A204.1 (cell line): ENCODE data around the gene EPHB2.

Experiments used
- FAIRE-seq: peaks from 2 replicates; lab custom pipeline; 2012; peaks lifted over from hg19 to GRCh38; lab: Jason Lieb, UNC

Gene EPHB2

DNA sequence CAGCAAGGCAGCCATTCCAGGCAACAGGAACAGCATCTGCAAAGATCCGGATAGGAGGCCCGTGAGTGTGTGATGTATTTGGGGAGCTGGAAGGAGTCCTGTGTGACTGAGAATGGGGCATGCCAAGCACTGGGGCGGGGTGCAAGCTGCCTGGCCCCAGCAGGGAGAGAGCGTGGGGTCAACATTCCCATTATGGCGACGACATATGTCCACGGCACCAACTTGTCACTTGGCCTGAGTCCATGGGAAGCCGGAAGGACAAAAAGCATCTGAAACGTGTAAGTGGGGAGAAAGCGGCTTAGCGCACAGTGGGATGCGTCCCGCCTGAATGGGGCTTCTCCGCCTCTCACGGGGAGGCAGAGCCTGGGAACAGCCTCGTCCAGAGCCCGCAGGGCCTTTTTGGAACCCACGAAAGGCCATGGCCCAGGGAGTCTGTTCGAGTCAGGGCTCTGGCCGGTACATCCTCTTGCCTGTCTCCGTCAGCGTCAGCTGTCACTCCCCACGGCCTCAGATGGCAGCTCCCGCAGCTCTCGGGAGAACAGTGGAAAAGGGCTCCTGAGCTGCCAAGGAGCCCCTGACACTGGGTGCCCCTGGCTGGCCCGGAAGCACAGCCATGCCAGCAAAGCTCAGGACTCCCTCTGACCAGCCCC is 12.4 kb downstream of the EPHB2 start:
- FAIRE-seq: no peak

DNA sequence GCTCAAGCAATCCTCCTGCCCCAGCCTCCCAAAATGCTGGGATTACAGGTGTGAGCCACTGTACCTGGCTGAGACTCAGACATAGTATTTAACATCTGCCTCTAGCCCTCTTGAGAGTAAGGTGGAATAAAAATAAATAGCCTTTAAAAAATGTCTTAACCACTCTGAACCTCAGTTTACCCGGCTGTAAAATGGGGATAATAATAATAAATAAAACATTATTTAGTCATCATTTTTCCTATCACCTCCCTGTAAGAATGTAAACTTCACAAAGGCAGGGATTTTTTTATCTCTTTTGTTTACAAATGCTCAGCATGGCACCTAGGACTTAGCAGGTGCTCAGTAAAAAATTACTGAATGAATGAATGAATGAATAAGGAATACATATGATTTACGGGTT is 17.2 kb downstream of the EPHB2 start:
- FAIRE-seq: no peak

DNA sequence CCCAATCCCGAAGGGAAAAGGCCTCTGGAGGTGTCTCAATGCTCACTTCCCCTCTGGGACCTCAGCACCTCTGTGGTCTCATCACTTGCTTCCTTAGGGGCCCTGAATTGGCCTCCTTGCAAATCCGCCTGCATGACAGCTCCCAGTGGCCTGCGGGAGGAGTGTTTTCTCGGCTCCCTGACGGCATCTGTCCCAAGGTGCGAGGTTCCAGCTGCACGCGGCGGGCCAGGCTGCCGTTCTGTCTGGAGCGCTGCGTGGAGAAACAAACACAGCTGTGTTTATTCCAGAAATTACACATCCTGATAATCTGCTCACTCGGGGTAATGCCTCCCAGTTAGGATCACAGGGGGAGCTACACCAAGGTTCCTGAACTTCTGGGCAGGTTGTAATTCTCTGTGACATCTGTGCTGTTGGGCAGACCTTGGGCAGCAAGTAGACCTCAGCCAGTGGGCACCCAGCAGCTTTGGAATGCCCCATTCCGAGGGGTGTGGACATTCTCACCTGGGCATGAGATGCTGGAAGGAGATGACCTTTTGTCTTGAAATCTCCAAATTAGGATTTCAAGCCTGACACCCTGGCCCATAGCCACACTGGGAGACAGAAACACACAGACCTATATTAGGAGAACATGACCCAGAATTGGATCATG is 18.2 kb downstream of the EPHB2 start:
- FAIRE-seq: no peak

DNA sequence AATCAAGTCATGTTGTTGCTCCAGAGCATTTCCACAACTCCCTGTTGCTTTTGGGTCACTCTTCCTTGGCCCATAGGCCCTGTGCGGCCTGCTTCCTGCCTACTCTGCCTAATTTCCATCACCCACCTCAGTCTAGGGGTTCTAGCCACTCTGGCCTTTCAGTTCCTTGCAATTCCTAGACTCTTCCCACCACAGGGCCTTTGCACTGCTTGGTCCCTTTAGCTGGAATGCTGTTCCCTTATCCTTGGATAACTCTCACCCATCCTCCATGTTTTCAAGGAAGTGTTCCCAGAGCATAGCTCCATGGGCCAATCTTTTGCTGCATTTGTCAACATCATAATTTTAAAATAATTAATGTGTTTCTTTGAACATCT is 18.7 kb downstream of the EPHB2 start:
- no peak for FAIRE-seq

DNA sequence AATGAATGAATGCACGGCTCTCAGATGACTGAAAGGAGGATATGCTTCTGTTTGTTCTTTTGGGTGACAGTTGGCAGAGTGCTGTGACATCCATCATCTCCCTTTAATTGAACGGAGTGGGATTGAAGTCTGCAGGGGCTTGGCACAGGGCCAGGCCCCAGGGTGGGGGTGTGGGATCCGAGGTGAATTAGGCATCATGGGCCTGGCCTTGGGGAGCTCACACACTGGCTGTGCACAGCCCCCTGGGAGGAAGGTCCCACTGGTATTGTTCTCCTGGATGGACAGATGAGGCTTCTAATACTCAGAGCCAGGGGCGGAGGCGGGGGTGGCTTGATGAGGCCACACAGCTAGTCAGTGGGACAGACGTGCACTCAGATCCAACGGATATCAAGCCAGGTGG is 19.3 kb downstream of the EPHB2 start:
- no peak for FAIRE-seq

DNA sequence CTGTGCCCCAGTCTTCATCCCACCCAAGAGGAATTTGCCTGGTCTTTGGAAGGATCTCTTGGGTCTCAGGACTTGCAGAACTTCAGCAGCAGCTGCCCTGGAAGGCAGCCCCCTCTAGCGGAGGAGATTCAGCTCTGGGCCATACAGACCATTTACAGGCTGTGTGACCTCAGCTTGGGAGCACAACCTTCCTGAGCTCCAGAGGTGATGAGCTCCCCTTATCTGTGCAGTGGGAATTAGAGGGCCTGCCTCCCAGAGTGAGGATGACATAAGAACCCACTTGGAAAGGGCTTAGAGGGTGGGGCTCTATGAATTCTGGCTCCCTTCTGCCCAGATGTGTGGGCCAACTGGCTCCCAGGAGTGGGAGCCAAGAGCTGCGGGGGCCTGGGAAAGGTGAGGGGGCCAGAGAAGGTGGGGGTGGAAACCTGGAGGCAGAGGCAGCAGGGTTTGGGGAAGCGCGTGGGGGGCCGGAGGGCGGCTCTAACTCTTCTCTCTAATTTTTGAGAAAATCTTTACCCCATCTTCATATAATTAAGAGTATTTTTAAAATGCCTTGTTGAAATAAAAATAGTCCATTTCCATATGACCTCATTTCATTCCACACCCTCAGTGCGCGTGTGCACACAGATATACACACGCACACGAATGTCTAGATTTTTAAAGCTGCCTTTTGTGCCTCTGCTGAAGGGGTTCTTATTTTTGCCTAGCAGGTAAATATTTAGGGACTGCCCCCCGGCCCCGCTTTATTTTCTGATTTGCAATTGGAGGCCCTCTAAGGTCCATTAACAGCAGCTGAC is 21.5 kb downstream of the EPHB2 start:
- FAIRE-seq: no peak

DNA sequence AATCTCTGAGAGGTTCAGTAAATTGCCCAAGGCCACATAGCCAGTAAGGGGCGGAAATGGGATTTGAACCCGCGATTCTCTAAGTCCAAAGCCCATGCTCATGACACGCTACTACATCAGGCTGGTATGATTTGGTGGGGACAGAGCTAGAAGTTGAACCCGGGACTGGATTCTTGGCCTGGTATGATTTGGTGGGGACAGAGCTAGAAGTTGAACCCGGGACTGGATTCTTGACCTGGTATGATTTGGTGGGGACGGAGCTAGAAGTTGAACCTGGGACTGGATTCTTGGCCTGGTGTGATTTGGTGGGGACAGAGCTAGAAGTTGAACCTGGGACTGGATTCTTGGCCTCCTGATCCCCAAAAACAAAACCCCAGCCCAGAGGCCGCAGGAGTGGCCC is 23.0 kb downstream of the EPHB2 start:
- no peak for FAIRE-seq

DNA sequence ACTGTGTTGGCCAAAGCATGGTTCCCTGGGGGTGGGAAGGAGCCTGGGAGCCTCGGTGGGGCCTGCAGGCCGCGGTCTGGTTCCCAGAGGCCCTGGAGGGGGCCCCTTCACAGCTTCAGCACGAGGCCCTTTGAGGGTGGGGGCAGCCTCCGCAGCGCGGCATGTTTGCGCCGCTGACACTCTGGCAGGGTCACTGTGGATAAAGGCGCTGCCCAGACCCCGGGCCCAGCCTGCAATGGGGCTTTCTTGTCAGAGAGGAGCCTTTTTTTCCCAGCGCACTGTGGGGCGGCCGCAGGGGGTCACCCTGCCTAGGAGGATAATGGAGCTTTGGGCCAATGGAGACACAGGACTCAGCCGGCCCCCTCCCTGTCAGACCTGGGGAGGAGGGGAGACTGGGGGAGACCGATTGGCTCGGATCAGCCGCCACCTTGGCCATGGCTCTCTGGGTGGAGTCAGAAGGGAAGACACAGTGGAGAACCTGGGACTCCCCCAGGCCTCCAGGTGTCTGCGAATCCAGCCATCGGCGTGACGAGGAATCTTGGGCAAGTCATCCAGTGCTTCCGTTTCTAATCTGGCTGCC is 26.0 kb downstream of the EPHB2 start:
- FAIRE-seq: no peak

DNA sequence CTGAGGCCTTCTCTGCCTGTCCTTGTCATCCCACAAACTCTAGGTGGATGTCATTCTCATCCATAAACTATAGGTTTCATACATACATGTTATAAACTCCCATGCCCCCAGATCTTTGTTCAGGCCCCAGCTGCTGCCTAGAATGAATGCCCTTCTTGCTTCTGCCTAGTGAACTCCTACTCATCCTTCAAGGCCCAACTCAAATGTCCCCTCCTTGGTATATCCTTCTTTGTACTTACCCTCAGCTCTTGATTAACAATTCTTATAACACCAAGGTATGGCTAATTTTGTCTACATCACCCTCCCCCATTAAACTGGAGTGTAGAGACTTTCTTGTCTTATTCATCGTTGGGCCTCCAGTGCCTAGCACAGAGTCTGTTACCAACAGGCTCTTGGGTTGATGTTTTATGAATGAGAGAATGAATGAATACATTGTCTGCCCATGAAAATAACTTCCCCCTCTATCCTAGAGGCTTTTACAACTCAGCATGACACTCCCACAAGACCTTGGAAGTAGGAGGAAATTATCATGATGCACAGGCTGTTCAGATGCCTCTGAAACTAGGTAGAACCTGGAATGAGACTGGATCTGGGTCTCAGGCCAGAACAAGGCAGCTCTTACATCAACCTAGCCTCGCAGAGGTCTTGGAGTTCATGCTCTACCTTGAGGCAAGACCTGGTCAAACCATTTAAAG is 26.9 kb downstream of the EPHB2 start:
- no peak for FAIRE-seq

DNA sequence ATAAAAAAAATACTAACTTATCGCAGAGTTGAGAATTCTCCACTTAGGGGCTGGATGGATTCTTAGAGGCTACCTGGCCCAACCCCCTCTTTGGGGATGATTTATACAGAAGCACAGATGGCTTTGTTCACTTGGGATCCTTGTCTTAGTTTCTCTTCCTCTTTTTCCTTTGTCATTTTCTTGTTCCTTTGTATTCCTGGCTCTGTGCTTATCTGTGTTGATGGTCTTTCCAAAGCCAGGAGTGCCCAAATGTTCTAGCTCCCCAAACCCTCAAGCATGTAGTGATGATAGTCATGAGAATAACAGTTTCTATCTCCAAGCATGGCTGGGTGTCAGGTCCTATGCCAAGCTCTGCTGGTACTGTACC is 27.4 kb downstream of the EPHB2 start:
- no peak for FAIRE-seq

DNA sequence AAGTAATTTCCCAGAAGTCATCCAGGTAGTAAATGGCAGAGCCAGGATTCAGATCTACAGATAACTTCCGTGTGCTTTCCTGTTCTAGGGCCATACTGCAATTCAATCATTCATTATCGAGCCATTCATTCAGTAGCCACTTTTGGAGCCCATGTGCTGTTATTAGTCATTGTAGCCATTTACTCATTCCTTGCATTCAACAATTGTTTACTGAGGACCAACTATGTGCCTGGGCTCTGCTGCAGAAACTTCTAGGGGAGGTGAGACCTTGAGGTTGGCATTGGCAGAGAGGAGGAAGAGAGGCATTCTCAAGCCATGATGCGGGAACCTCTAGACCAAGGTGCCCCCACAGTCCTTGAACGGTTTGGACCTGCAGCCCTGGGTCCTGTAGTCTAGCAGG is 27.9 kb downstream of the EPHB2 start:
- no peak for FAIRE-seq

DNA sequence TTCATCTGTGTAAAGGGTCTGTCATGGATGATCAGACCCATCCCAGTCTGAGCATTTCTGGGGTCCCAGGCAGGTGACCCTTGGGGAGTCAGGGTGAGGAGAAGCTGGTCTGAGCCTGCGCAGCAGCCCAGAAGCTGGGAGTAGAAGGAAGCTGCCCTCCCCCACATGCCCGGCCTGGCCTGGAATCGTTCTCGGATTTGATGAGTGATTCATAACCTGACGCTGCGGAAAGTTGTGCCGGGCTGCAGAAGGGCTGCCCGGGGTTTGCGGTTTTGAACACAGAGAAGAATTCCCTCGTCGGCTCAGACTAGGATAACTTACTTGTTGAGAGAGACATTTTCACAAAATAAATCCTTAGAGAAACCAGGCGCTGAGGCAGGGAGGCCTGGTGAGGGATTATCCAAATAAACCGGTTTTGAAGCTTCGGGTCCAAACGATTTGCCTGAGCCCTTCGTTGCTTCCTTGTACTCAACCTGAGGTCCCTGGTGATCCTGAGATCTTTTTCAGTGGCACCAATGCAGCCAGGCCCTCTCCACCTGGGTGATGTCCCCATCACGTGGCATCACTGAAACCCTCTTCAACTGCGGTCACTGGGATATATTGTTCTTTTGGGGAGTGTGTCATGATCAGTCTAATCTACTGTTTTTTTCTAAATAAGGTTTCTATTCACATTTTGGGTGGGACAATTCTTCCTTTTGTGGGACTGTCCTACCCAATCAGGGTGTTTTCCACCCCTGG is 29.2 kb downstream of the EPHB2 start:
- FAIRE-seq: no peak

DNA sequence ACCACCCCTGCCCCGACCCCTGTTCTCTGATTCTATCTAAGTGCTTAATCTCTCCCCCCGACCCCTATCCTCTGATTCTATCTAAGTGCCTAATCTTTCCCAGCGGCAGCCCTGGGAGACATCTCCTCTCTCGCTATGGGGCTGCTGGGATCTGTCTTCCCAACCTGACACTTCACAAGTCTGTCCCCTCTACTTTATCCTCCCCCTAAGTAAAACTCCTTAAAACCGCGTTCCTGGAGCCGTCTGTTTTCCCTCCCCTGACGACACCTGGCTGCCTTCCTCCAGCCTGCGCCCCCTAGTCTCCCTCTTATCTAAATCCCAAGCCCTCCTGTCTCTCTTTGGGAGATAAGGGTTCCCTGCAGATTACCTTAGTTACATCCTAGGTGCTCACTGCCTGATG is 30.5 kb downstream of the EPHB2 start:
- FAIRE-seq: no peak

DNA sequence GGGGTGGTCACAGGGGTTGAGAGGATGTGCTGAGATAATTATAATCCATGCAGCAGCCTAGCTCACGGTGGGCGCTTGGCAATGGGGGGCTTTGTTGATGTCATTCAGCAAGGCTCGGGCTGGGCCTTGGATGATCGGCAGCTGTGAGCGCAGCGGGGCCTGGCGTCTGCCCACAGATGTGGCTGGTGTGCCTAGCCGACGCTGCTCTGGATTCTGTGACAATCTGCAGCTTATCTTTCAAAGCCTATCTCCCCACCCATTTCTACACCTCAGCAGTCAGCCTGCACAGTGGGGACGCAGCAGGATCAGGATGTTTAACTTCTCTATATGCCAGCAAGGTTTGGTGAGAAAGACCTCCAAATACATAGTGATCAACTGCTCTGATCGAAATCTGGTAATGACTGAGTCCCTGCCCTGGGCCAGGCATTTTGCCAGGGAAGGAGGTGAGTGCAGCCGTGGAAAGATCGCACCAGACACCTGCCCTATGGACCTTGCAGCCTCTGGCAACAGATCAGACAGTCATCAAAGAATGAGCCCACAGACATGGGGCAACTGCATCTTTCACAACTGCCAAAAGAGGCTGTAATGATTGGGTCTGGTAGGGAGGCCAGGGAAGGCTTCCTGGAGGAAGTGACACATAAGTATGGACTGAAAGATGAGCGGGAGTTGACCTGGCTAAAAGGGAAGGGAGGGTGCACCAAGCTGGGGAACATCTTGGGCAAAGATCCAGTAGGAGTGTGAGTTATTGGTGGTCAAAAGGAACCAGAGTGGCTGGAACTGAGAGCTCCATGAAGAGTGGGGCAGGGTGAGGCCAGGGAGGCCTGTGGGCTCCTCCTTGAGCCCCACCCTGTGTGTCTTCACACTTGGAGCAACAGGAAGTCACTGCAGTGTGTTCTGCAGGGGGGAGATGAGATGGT is 35.3 kb downstream of the EPHB2 start:
- FAIRE-seq: no peak

DNA sequence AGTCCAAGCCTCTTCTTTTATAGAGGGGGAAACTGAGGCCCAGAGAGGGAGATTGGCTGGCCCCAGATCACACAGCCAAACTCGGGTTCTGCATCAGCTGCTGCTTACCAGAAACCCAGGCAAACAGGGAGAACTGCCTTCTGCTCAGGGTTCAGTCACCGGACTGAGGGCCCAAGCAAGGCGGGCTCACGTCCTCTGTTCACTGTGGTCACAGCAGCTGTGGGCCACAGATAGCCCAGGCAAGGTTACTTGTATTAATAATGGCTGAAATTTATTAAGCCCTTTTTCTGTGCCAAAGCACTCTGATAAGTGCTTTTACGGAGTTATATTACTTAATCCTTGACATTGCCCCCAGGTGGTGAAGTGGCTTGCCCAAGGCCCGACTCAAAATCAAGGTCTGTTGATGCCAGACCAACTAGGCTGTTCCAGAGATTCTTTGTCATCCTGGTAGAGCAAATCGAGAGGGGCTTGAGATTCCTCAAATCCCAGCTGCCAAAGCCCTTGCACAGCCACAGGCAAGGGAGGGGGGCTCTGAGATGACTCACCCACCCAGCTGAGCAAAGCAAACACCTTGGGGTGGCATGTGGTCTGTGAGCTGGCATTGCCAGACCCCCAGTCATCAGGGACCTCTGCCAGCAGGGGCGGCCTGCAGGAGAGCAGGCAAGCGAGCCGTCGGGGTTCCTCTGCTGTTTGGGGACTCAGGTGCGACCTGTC is 36.5 kb downstream of the EPHB2 start:
- no peak for FAIRE-seq

DNA sequence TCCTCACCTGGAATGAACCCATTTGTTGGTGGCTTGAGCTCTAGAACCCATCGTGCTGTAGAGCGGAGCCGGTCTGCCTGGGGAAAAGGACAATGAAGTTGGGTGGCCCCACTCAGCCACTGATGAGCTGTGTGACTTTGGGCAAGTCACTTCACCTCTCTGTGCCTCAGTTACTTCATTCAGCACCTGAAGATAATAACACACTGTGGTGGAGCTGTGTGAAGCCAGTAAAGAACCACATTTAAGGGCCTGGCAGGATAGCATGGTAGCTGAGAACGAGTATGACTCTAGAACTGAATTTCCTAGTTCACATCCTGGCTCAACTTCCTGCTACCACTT is 37.1 kb downstream of the EPHB2 start:
- no peak for FAIRE-seq

DNA sequence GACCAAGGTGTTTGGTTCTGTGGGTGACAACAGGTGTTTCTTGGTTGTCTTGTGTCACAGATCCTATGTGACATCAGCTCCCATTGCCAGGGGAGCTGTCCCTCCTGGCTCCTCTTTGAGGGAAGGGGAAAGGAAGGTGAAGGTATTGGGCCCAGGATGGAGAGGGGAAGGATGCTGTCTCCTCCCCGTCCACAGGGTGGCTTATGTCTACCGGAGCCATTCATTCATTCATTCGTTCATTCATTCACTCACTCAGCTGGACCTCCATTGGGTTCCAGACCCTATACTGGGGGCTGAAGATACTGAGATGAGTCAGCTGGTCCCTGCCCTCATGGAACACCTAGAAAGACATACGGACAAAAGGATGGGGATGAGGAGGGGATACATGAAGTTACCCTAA is 38.9 kb downstream of the EPHB2 start:
- no peak for FAIRE-seq

DNA sequence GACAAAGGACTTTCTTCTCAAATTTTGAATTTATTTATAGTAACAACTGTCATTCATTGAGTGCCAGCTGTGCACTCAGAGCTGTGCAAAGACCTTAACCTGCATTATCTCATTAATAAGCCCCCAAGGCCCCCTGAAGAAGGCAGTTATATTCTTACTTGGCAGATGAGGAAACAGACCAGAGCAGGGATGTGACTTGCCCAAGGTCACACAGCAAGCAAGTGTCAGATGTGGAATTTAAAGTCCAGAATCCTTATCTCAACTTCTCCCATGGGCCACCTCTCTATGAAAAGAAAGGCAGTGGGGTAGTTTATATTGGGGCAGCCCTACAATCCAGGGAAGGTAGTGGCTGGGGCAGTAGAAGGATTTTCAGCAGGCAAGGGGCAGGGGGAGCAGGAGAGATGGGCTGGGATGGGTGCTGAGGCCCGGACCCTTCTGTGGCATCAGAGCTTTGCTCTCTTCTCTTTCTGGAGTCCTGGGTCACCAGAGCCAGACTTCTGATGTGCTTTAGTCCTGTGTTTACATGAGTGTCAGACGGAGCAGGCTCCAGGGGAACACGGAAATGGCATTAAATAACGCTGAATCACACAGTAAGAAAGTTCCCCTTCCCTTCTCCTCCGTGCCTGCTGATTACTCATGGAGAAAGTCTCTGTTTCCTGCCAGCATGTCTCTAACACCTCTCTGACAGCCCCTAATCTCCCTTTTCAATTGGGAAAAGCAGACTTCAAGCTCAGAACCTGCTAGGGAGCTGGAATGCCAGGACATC is 39.5 kb downstream of the EPHB2 start:
- FAIRE-seq: no peak

DNA sequence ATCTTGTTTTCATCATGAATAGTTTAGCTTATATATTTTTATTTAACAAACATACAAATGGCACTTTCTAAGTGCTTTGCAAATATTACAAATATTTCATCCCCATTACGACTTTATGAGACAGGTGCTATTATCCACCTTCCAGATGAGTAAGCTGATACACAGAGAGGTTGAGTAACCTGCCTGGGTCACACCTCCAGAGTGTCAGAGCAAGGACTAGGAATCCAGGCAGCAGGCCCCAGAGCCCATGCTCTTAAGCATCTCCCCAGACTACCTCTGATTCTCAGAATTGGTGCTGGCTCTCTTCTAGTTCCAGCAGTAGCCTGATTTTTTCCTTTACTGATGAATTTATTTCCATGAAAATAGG is 40.0 kb downstream of the EPHB2 start:
- FAIRE-seq: no peak

DNA sequence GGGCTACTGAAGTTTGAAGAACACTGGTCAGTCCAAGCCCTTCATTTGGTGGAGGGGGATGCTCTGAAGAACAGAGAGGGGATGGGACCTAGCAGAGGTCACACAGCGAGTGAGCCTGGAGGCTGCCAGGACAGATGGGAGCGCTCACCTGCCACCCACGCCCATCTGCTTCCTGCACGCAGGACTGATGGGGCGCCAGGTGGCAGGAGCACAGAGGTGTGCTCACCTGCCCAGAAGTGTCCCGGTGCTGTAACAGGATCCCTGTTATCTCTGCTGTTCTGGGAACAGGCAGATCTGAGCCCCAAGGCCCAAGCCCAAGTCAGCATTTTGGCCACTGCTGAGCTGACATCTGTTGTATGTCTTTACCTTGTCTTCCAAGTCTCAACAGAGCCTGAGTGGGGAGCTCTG is 40.5 kb downstream of the EPHB2 start:
- no peak for FAIRE-seq
